Stimulated activated CD8-positive, alpha-beta memory T cell treated with anti-CD3 and anti-CD28 coated beads, Interleukin-12 subunit alpha, Interleukin-12 subunit beta, amount 100 ng/mL, for 24 hours (primary cell): ENCODE measurements around the gene WWTR1.

Source experiments
- DNase-seq: peaks from one replicate; pipeline ENCODE4 v3.0.0-alpha.2; 2020; ENCODE audit errors: extremely low read depth

Gene WWTR1

GRCh38 chr3:149593418-149594160, 64.2 kb downstream of the WWTR1 start:
- DNase-seq: no peak

GRCh38 chr3:149592758-149593240, 65.0 kb downstream of the WWTR1 start:
- DNase-seq: no peak

- DNase-seq: no peak
Measured at GRCh38 chr3:149590691-149591441, 67.0 kb downstream of the WWTR1 start.

DNA sequence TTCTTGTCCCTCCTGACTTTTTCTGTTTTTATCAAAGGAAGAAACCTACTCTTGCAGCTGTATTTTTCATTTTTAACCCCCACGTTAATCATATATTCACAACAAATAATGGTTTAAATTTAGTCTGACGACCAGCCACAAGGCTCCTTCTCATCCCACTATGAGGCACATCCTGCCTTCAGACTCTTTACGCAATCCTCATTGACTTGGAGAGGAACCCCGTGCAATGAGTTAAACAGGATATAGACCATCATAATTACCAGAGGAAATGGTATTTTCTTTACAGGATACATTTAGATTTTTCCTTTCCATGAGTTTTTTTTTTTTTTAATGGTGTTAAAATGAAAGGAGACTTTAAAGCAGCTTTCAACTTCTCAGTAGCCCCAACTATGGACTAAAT, 68.5 kb downstream of the WWTR1 start:
- no peak for DNase-seq

- DNase-seq: no peak
Measured at GRCh38 chr3:149588909-149589308, 68.9 kb downstream of the WWTR1 start.

DNA sequence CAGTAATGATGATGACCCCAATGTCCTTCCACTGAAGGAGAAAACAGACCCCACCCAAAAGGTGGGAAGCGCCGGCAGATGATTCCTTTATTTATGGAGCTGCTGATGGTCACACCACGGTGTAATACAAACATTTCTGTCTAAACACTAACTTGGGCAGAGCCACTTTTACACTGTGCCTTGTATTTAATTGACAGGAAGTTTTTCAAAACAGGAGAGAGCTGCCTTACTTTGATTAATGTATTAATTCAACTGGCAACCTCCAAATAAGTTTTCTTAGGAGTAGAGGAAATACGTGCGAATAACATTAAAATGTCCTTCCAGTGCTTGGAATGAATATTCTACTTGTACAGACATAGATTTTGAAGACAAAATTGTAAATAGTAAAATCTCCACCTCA, 70.4 kb downstream of the WWTR1 start:
- DNase-seq: no peak

GRCh38 chr3:149586871-149587270, 71.0 kb downstream of the WWTR1 start:
- DNase-seq: no peak

- DNase-seq: no peak
Measured at GRCh38 chr3:149585401-149585726, 72.5 kb downstream of the WWTR1 start.

- DNase-seq: no peak
Measured at GRCh38 chr3:149583921-149584635, 73.7 kb downstream of the WWTR1 start.

GRCh38 chr3:149582395-149582794, 75.4 kb downstream of the WWTR1 start:
- DNase-seq: no peak

- DNase-seq: no peak
Measured at GRCh38 chr3:149581681-149582370, 76.0 kb downstream of the WWTR1 start.

GRCh38 chr3:149581248-149581647, 76.6 kb downstream of the WWTR1 start:
- no peak for DNase-seq

GRCh38 chr3:149579838-149580542, 77.8 kb downstream of the WWTR1 start:
- no peak for DNase-seq

- no peak for DNase-seq
Measured at GRCh38 chr3:149579161-149579560, 78.7 kb downstream of the WWTR1 start.

GRCh38 chr3:149577801-149578200, 80.0 kb downstream of the WWTR1 start:
- no peak for DNase-seq

- DNase-seq: no peak
Measured at GRCh38 chr3:149575961-149576564, 81.8 kb downstream of the WWTR1 start.

- no peak for DNase-seq
Measured at GRCh38 chr3:149575213-149575960, 82.4 kb downstream of the WWTR1 start.

- DNase-seq: no peak
Measured at GRCh38 chr3:149572796-149573414, 84.9 kb downstream of the WWTR1 start.

DNA sequence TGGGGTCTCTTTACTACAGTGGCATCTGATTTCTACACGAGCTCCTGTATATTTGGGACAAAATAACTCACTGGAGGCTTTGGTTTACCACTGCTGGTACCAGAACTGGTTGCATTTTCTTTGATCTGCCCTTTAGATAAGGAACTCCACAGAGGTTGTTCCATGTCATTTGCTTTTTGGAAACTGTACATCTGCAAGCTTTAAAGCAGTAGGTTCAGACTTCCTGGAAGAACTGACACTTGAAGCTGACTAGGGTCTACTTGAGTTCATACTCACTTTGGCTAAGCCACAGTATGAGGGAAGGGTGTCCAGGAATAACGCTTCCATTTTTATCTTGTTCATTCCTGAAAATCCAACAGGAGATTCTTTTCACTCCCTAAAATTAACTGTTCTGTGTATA, 86.4 kb downstream of the WWTR1 start:
- no peak for DNase-seq

GRCh38 chr3:149570016-149570415, 87.8 kb downstream of the WWTR1 start:
- no peak for DNase-seq
